Suppressor macrophage treated with lipopolysaccharide for 4 hours (primary cell): Measurements from ENCODE around the gene FAM83G.

Experiments used
- DNase-seq: peaks from one replicate; pipeline ENCODE4 v3.0.0-alpha.2; 2020

FAM83G gene

GRCh38 chr17:19009970-19010369 is 5.4 kb upstream of the FAM83G start:
- DNase-seq = no peak

- no peak for DNase-seq
Observed at GRCh38 chr17:19006698-19007097, 2.1 kb upstream of the FAM83G start.

DNA sequence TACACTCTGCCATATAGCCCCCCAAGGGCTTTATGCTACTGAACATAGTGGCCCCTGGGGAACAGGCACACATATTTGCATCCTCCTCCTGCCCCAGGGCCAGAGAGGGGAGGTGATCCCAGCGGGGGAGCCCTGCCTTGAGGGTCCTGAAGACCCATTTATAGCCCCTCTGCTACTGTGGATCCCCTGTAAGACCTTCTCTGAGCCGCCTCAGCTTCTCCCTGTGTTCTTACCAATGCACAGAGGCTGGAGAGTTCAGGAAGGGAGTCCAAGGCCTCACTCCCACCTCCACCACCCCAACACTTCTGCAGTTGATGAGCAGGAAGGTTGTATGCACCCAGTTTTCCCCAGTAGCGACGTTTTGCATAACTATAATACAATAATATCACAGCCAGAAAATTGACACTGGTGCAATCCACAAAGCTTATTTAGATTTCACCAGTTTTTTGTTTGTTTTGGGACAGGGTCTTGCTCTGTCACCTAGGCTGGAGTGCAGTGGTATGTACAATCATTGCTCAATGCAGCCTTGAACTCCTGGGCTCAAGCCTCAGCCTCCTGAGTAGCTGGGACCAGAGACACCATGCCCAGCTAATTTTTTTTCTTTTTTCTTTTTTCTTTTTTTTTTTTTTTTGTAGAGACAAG is 1.3 kb upstream of the FAM83G start:
- DNase-seq = no peak

GRCh38 chr17:19005137-19005773 is 691 bp upstream of the FAM83G start:
- no peak for DNase-seq

DNA sequence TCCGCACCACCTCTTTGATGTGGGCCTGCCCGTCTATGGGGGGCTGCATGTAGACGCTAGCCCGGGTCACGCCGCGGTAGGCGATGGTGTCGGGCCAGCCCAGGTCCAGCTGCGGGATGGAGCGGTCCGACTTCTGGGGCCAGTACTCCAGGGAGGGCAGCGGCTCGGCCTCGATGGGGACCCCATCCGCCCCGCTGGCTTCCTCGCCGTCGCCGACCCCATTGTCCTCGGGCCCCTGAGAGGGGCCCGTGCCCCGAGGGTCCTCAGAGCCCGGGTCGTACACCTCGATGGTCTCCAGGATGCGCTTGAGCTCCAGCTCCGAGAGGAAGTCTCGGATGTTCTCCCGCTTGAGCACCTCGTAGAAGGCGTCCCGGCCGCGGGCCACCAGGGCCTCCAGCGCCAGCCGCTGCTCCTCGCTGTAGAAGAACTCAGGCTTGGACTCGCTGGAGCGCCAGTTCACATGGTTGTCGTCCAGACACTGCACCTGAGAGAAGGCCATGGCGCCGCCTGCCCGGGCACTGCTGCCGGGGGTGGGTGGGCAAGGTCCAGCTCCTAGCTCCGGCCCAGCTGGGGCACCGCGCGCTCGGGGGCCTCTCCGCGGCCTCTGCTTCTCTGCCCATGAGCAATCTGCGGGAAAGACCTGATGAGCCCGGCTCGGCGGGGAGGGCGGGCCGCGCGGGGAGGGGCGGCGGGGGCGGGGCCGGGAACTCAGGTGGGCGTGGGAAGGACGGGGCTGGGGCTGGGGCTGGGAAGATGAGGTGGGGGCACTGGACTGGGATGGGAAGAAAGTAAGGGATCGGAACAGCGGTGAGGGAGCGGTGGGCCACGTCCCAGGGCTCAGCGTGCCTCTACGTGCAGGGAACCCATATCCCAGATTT is 782 bp downstream of the FAM83G start:
- peak; percentile 9 for DNase-seq

DNA sequence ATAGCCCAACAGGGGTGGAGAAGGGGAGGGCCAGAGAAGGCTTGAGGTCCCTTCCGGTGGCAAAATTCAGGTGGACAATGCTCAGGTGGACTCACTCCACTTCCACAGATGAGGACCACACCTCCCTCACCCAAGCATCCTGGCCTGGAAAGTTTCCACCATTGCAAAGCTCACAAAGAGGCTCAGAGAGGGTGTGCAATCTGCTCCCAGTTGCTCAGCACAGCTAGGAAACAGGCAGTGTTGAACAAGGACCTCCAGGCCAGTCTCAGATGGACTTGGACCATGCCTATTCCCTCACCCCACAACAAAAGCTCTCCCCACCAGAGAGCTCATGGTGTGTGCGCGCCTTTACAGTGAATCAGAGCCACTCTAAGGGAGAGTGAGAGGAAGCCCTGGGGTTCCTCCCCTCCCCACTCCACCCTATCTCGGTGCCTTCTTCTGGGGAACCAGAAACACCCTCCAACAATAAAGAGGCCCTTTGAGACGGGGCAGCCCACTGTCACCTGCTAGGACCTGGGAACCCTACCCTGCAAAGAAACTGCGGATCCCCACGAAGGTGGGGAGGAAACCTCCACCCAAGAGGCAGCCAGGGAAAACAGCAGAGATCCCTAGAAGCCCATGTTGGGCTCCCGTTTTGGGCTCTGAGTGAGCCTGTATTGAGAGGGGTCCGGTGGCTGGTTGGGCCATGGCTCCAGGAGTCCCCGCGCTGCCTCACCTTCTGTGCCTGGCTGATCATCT is 1.6 kb downstream of the FAM83G start:
- DNase-seq = no peak

DNA sequence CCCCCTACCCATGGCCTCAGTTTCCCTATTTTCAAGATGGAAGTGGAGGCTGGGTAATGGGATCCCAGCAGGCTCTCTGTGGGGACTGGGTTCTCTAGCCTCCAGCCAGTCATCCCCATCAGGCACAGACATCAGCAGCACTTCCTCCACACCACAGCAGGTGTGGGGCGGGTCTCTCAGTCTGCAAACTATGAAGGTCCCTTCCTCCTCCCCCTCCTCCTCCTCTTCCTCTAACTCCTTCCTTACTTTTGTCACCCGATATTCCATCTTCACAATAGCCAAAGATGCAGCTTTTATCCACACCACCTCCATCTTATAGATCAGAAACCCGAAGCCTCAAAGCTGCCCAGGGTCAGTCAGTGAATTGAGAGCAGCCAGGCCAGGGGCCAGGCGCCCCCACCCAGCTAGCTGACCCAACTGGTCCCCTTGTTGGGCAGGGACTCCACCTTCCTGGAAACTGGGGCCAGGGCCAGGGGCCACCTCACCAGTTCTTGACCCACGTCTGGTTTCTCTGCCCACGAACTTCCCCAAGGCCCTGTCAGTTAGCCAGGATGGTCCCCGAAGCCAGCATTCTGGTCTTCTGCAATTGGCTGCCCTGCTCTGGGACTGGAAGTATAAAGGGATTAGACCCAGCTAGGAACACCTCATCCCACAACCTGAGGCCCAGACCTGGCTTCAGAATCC is 2.5 kb downstream of the FAM83G start:
- DNase-seq = no peak

GRCh38 chr17:19000531-19001325 is 3.8 kb downstream of the FAM83G start:
- DNase-seq = no peak

DNA sequence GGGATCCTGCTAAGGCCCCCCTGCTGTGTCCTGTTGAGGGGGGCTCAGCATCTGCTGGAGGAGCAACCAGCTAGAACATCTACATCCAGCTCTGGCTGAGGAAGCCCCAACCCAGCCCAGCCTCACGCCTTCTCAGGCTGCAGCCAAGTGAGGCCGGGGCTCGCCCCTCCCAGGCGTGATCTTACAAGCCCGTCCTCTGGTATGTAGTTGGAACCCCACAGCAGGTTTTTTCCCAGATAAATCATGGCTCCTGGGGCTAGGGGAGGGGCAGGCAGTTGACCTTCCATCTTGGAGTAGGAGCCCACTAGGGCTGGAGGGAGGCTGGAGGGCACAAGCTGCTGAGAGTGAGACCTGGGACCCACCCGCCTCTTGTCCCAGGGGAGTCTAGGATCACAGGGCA is 4.7 kb downstream of the FAM83G start:
- no peak for DNase-seq

GRCh38 chr17:18999394-18999793 is 5.2 kb downstream of the FAM83G start:
- DNase-seq = no peak

DNA sequence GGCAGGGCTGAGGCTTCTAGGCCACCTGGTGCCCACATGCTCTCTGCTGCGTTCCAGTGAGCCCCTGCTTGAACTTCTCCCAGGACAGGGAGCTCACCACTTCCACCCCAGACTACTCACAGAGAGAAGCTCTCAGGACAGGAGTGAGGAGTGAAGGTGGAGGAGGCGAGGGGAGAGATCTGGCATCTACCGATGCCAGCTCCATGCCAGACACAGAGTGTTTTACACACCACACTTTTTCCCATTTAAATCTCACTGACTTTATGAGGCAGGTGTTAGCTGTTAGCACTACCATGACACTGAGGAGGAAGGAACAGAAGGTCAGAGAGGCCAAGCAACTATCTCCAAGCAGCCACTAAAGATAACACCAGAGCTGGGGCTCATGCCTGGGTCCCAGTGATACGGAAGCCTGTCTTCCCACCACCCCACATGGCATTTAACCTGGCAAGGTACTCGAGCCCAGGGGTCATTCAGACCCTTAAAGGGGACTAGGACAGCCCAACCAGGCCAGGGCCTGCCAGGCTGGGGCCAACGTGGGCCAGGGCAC is 6.8 kb downstream of the FAM83G start:
- DNase-seq = no peak

DNA sequence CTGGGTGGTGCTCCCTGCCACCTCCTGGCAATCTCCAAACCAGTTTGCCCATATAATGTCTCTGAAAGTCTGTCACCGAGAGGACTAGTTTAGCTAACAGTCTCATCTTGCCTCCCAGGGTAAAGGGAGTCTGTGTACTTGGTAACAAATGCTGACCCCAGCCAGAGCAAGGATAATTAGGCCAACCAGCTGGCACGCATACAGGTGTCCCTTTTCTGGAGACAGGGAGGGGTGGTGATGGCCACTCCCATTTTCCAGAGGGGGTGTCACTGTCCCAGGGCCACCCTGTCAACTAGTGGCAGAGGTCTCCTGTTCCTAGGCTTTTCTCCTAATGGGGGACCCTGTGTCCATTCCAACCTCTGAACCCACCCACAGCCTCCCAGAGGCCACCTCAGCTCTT is 8.1 kb downstream of the FAM83G start:
- no peak for DNase-seq

DNA sequence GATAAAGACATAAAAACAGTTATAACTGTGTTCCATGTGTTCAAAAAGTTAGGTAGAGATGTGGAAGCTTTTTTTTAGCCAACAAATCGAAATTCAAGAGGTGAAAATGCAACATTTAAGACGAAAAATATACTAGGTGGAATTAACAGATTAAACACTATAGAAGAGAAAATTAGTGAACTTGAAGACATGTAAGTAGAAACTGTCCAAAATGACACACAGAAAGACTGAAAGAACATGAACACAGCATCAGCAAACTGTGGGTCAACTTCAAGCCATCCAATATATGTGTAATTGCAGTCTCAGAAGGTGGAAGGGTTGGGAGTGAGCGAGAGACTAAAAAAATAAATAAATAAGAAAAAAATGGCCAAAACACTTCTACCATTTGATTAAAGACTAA is 9.3 kb downstream of the FAM83G start:
- DNase-seq = no peak

DNA sequence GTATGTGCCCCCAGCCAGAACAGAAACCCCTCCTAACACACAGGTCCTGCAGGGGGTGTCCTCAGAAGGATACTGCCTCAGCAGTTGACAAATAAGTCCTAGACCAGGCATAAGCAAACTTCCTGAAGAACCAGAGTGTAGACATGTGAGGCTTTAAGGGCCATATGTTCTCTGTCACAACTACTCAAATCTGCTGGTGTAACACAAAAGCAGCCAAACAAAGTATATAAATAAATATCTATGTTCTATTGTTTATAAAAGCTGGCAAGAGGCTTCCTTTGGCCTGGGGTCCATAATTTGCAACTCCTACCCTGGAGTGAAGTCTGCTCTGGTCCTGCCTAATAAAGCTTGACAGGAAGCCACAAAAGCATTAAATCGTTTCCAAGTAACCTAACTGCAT is 9.9 kb downstream of the FAM83G start:
- DNase-seq = no peak

DNA sequence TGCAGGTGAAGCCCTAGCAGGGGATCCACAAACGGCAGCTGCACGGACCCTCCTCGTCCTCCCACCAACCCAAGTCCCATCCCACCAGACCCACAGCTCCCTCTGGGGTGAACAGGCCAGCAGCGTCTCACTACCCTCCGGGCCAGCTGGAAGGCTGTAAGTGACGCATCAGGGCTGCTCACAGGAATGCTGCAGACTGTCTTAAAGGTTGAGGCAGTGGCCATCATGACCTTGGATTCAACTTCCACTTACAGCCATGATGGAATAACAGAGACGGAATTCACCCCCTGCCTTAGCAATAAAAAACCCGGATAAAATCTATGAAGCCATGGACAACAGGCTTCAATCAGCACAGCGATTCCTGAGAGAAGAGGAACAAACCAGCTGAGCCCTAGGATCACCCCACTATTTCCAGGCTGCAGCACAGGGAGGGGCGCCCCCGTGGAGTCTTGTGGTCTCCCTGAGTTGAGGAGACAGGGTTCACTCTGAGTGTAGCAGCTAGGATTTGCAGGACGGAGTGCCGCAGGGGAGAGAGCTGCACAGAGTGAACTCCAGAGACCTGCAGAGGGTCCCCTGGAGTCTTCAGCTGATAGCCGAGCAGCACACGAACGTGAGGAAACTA is 10.5 kb downstream of the FAM83G start:
- no peak for DNase-seq

GRCh38 chr17:18992454-18993130 is 12.0 kb downstream of the FAM83G start:
- DNase-seq = no peak

GRCh38 chr17:18991531-18992315 is 12.8 kb downstream of the FAM83G start:
- no peak for DNase-seq

DNA sequence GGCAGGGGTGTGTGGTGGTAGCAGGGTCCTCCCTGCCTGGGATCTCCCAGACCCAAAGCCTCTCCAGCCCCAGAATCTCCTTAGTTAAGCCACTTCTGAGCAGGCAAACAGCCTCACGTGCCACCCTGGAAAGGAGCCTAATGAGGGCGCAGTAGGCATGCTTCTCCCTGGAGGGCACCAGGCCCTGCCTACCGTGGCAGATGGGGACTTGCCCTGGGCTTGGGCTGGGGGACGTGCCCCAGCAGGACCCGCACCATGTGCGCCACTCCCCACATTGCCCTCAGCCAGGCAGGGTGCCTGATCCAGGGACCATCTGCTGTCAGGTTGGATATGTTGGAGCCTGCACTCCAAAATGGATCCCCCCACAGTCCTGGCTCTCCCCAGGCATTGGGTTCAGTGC is 14.2 kb downstream of the FAM83G start:
- no peak for DNase-seq

- no peak for DNase-seq
Observed at GRCh38 chr17:18988546-18989173, 15.9 kb downstream of the FAM83G start.
